Chondrocyte (in vitro differentiated cells): ENCODE measurements around the gene EHMT1. TPM values are rescaled to one million over a fixed set of nuclear protein-coding genes. Genes with fewer than 3 reads are reported as not detected.

Experiments used
- DNase-seq: peaks from one replicate; pipeline ENCODE4 v3.0.0; 2021; ENCODE audit warnings: mixed read lengths, low spot score
- H3K27ac Mint-ChIP-seq: one replicate; pipeline ENCODE4 v1.8.0; 2021; ENCODE audit warnings: mild to moderate bottlenecking, moderate library complexity, mixed read lengths; ENCODE audit not compliant: unreplicated experiment
- H3K27me3 Mint-ChIP-seq: 2 replicates; pipeline ENCODE4 v1.8.0; 2021; ENCODE audit warnings: low read depth, mixed read lengths
- H3K36me3 Mint-ChIP-seq: 2 replicates; pipeline ENCODE4 v1.8.0; 2021; ENCODE audit warnings: low read depth, mixed read lengths
- H3K4me1 Mint-ChIP-seq: 2 replicates; pipeline ENCODE4 v1.8.0; 2021; ENCODE audit warnings: low read depth, mild to moderate bottlenecking, mixed read lengths
- H3K4me3 Mint-ChIP-seq: one replicate; pipeline ENCODE4 v1.8.0; 2021; ENCODE audit warnings: mild to moderate bottlenecking, moderate library complexity, mixed read lengths; ENCODE audit not compliant: unreplicated experiment
- H3K9me3 Mint-ChIP-seq: 2 replicates; pipeline ENCODE4 v1.8.0; 2021; ENCODE audit warnings: low read depth, mixed read lengths
- CTCF ChIP-seq: fragments of 200-600 bp; sonication (generic); IDR thresholded peaks from 2 replicates; pipeline ENCODE4 v1.5.0; 2021; ENCODE audit warnings: antibody characterized with exemption, mild to moderate bottlenecking, moderate library complexity
- total RNA-seq: library from RNA; stranded (reverse); gene quantifications from 3 replicates; pipeline ENCODE4 v1.2.1, GENCODE V29; 2021

The EHMT1 gene
- total RNA-seq, 1 donor from 2014 or later, result 61.0 TPM

GRCh38 chr9:137586854-137587253, 32.0 kb upstream of the EHMT1 start:
- no peaks in the 10 kb centered on the region for H3K27me3 Mint-ChIP-seq
- no peak overlapping the region for H3K27ac Mint-ChIP-seq
- no peaks in the 10 kb centered on the region for H3K9me3 Mint-ChIP-seq
- H3K4me1 Mint-ChIP-seq, result peaks cover 9% of the 10 kb centered on the region
- no peak for TF ChIP-seq CTCF
- no peak for DNase-seq
- no peak overlapping the region for H3K4me3 Mint-ChIP-seq
- peaks cover 10% of the 10 kb centered on the region for H3K36me3 Mint-ChIP-seq

GRCh38 chr9:137588311-137588710, 30.5 kb upstream of the EHMT1 start:
- DNase-seq, result no peak
- TF ChIP-seq CTCF, result no peak
- no peak overlapping the region for H3K4me3 Mint-ChIP-seq
- H3K27me3 Mint-ChIP-seq, result no peaks in the 10 kb centered on the region
- no peaks in the 10 kb centered on the region for H3K9me3 Mint-ChIP-seq
- H3K36me3 Mint-ChIP-seq, result peaks cover 10% of the 10 kb centered on the region
- H3K27ac Mint-ChIP-seq, result no peak overlapping the region
- peaks cover 9% of the 10 kb centered on the region for H3K4me1 Mint-ChIP-seq

GRCh38 chr9:137588891-137589290, 29.9 kb upstream of the EHMT1 start:
- peak overlapping the region; percentile 77 for H3K4me3 Mint-ChIP-seq
- DNase-seq, result no peak
- no peaks in the 10 kb centered on the region for H3K9me3 Mint-ChIP-seq
- peak overlapping the region; percentile 49 for H3K27ac Mint-ChIP-seq
- H3K36me3 Mint-ChIP-seq, result peaks cover 10% of the 10 kb centered on the region
- peaks cover 9% of the 10 kb centered on the region for H3K4me1 Mint-ChIP-seq
- no peaks in the 10 kb centered on the region for H3K27me3 Mint-ChIP-seq
- no peak for TF ChIP-seq CTCF

GRCh38 chr9:137589441-137590122, 29.2 kb upstream of the EHMT1 start:
- DNase-seq, result no peak
- H3K4me3 Mint-ChIP-seq, result peak overlapping the region; percentile 77
- H3K27me3 Mint-ChIP-seq, result no peaks in the 10 kb centered on the region
- TF ChIP-seq CTCF, result no peak
- H3K9me3 Mint-ChIP-seq, result no peaks in the 10 kb centered on the region
- peaks cover 10% of the 10 kb centered on the region for H3K36me3 Mint-ChIP-seq
- peaks cover 9% of the 10 kb centered on the region for H3K4me1 Mint-ChIP-seq
- peak overlapping the region; percentile 61 for H3K27ac Mint-ChIP-seq

- peaks cover 9% of the 10 kb centered on the region for H3K4me1 Mint-ChIP-seq
- DNase-seq, result no peak
- H3K36me3 Mint-ChIP-seq, result peaks cover 10% of the 10 kb centered on the region
- H3K4me3 Mint-ChIP-seq, result no peak overlapping the region
- H3K27me3 Mint-ChIP-seq, result no peaks in the 10 kb centered on the region
- no peaks in the 10 kb centered on the region for H3K9me3 Mint-ChIP-seq
- no peak for TF ChIP-seq CTCF
- no peak overlapping the region for H3K27ac Mint-ChIP-seq
Measured at GRCh38 chr9:137590123-137590468, 28.7 kb upstream of the EHMT1 start.
